ENCODE measurements around the gene ESPNL.

Gene ESPNL

DNA sequence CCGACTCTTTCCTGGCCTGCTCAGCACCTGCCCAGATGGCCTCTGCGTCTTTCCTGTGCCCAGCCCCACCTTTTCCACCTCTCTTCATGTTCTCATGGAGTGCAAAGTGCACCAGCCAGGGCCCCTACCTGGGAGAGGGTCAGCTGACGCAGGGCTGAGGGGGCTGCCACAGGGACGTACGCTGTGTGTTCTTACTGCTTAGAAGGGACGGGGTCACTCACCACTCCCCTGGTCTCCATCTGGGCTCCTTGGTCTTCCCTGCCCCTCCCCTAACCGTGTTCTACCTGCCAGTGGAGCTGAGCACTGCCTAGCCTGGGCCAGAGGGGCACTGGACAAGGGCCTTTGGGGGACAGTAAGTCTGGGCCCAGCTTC is 67.2 kb downstream of the ESPNL start:
- H3K4me2 ChIP-seq (ENCODE audit: low read depth, low read length, poor library complexity, severe bottlenecking) = no peak overlapping the region
- H4K20me1 ChIP-seq (ENCODE audit: low read depth, low read length) = no peaks in the 10 kb centered on the region
- no peak overlapping the region for H3K4me3 ChIP-seq (ENCODE audit: insufficient read depth, low read length, poor library complexity, severe bottlenecking)
- H3F3A ChIP-seq (ENCODE audit: insufficient read depth) = peaks cover 4% of the 10 kb centered on the region; the same call in 1 of the 2 replicates
- no peak overlapping the region for H3K9ac ChIP-seq (ENCODE audit: low read length)
- no peaks in the 10 kb centered on the region for H3K79me2 ChIP-seq (ENCODE audit: insufficient read depth, low read length)
- H3K9me3 ChIP-seq (ENCODE audit: insufficient read depth, low read length) = no peaks in the 10 kb centered on the region
- no peaks in the 10 kb centered on the region for H3K27me3 ChIP-seq (ENCODE audit: low read length)
- H3K27ac ChIP-seq (ENCODE audit: low read depth, low read length) = no peak overlapping the region
- no peaks in the 10 kb centered on the region for H3K9me2 ChIP-seq (replicated peaks; ENCODE audit: insufficient read depth, low read length)
- no peaks in the 10 kb centered on the region; the same call in 1 of the 2 replicates for H3K36me3 ChIP-seq (ENCODE audit: low read length)
- TF ChIP-seq, protein P1, sequence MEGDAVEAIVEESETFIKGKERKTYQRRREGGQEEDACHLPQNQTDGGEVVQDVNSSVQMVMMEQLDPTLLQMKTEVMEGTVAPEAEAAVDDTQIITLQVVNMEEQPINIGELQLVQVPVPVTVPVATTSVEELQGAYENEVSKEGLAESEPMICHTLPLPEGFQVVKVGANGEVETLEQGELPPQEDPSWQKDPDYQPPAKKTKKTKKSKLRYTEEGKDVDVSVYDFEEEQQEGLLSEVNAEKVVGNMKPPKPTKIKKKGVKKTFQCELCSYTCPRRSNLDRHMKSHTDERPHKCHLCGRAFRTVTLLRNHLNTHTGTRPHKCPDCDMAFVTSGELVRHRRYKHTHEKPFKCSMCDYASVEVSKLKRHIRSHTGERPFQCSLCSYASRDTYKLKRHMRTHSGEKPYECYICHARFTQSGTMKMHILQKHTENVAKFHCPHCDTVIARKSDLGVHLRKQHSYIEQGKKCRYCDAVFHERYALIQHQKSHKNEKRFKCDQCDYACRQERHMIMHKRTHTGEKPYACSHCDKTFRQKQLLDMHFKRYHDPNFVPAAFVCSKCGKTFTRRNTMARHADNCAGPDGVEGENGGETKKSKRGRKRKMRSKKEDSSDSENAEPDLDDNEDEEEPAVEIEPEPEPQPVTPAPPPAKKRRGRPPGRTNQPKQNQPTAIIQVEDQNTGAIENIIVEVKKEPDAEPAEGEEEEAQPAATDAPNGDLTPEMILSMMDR (IDR thresholded peaks at IDR 0.05; ENCODE audit: insufficient read depth, low read length, poor library complexity, severe bottlenecking) = no peak
- no peak for TF ChIP-seq EZH2phosphoT487 (conservative IDR thresholded peaks at IDR 0.05; ENCODE audit: low read length)
- H2AFZ ChIP-seq (ENCODE audit: low read depth, low read length, severe bottlenecking) = no peak overlapping the region

DNA sequence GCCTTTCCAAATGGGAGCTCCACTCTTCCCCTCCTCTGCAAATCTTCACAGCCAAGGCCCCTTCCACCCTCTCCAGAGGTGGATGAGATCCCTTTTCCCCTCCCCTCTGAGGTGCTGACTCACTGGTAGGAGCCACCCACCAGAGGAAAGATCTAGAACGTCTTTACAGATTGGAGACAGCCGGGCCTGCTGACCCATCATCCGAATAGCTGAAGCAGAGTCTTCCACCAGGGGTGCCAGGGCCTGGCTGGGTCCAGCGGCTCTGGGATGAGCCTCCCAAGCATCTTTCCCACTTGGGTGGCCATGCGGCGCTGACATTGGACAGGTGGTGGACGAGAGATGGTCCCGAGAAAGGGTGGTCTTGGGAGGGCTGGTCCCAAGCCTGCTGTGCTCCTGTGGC is 67.6 kb downstream of the ESPNL start:
- H3K9me2 ChIP-seq (replicated peaks; ENCODE audit: insufficient read depth, low read length) = no peaks in the 10 kb centered on the region
- peaks cover 4% of the 10 kb centered on the region; the same call in 1 of the 2 replicates for H3F3A ChIP-seq (ENCODE audit: insufficient read depth)
- no peak overlapping the region for H3K4me3 ChIP-seq (ENCODE audit: insufficient read depth, low read length, poor library complexity, severe bottlenecking)
- H3K36me3 ChIP-seq (ENCODE audit: low read length) = no peaks in the 10 kb centered on the region; the same call in 1 of the 2 replicates
- H2AFZ ChIP-seq (ENCODE audit: low read depth, low read length, severe bottlenecking) = no peak overlapping the region
- H3K27me3 ChIP-seq (ENCODE audit: low read length) = no peaks in the 10 kb centered on the region
- H3K9me3 ChIP-seq (ENCODE audit: insufficient read depth, low read length) = no peaks in the 10 kb centered on the region
- H3K4me2 ChIP-seq (ENCODE audit: low read depth, low read length, poor library complexity, severe bottlenecking) = no peak overlapping the region
- no peak overlapping the region for H3K9ac ChIP-seq (ENCODE audit: low read length)
- H4K20me1 ChIP-seq (ENCODE audit: low read depth, low read length) = no peaks in the 10 kb centered on the region
- no peaks in the 10 kb centered on the region for H3K79me2 ChIP-seq (ENCODE audit: insufficient read depth, low read length)
- H3K27ac ChIP-seq (ENCODE audit: low read depth, low read length) = no peak overlapping the region
- TF ChIP-seq, protein P1 (IDR thresholded peaks at IDR 0.05; ENCODE audit: insufficient read depth, low read length, poor library complexity, severe bottlenecking) = no peak
- no peak for TF ChIP-seq EZH2phosphoT487 (conservative IDR thresholded peaks at IDR 0.05; ENCODE audit: low read length)

DNA sequence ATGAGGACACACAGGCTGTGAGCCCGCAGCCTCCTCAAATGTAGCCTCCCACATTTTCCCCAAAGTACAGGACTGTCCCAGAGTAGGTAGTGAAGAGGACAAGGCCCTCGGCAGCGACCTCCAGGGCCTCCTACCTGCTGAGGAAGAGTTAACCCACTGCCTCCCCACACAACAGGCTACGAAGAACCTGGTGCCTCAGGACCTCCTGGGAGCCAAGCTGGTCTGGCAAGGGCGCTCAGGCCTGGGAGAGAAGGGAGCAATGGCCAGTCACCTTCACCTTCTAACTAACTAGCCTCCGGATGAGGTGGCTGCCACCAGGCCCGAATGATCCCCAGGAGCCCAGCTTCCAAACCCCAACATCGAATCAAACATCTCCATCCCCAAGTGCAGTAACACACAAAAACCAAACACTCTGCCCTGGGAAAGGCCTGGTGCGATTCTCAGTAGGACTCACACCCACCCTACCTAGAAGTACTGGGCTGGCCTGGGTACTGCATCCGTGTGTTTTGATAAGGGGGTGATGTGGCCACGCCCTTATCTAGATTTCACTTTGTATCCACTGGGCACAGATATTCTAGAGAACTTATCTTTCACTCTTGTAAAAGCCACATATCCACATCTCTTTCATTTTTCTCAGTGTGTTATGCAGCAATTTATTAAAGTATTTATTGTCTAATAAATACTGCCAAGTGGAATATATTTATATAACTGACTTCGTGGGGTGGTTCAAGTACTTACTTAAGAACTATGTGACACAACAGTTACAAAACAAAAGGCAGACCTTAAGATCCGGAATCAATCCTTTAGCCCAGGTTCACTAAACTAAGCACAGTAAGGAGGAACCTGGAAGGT is 68.3 kb downstream of the ESPNL start:
- Histone ChIP-seq H3K9ac (ENCODE audit: low read length) (no peak overlapping the region), H3K4me3 (ENCODE audit: insufficient read depth, low read length, poor library complexity, severe bottlenecking) (no peak overlapping the region), H3K36me3 (ENCODE audit: low read length) (no peaks in the 10 kb centered on the region; the same call in 1 of the 2 replicates), H3K4me2 (ENCODE audit: low read depth, low read length, poor library complexity, severe bottlenecking) (no peak overlapping the region), H3K9me3 (ENCODE audit: insufficient read depth, low read length) (no peaks in the 10 kb centered on the region), H2AFZ (ENCODE audit: low read depth, low read length, severe bottlenecking) (no peak overlapping the region), H3F3A (ENCODE audit: insufficient read depth) (peaks cover 4% of the 10 kb centered on the region; the same call in 1 of the 2 replicates), H4K20me1 (ENCODE audit: low read depth, low read length) (no peaks in the 10 kb centered on the region), H3K27ac (ENCODE audit: low read depth, low read length) (no peak overlapping the region), H3K79me2 (ENCODE audit: insufficient read depth, low read length) (no peaks in the 10 kb centered on the region), H3K27me3 (ENCODE audit: low read length) (no peaks in the 10 kb centered on the region), H3K9me2 (replicated peaks; ENCODE audit: insufficient read depth, low read length) (no peaks in the 10 kb centered on the region)
- TF ChIP-seq, protein P1 (IDR thresholded peaks at IDR 0.05; ENCODE audit: insufficient read depth, low read length, poor library complexity, severe bottlenecking) = no peak
- no peak for TF ChIP-seq EZH2phosphoT487 (conservative IDR thresholded peaks at IDR 0.05; ENCODE audit: low read length)

Measured in SU-DHL-6 (cell line).